T-helper 22 cell (primary cell): Measurements from ENCODE around the gene MYOG.

Experiments used
- DNase-seq: peaks from one replicate; pipeline ENCODE4 v3.0.0-alpha.2; 2020; ENCODE audit warnings: low read depth

MYOG gene

DNA sequence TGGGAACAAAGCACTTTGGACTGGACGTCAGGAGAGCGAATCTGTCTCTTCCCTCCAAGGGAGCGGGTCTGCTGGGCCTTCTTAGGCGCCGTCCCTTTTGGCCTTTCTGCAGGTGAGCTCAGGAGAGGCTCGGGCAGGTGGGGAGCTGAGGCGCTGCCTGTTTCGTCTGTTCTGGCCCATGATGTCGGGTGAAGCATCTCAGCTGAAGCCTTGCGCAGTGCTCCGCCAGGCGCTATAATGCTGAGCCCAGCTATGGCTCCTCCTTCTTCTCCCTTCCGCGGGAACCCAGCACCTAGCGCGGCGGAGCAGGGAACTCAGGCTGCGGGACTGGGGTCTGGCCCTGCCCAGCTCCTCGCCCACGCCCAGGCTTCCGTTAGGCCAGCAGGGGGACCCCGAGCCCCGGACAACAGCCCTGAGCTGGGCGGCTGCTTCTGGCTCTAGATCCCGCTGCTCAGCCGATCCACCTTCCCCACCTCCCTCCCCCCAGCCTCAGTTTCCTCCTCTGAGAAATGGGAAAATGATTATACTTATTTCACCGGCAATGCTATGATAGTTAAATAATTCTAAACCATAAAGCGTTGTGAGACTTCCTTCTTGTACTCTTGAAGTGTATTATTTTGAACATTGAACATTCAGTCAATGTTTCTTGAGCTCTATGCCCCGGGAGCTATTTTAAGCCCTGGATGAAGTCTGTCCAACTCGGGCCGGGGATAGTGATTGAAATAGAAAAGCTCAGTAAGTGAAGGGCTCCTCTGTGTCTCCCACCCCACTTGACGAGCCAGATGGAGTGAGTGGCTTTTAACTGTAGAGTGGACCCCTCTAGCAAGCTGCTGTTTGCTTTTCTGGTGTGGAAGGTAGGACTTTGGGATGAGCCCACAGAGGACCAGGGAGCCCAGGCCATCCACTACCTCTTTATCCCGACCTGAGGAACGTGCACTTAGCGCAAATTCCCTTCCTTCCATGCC lies 32.1 kb upstream of the MYOG start:
- DNase-seq: no peak

DNA sequence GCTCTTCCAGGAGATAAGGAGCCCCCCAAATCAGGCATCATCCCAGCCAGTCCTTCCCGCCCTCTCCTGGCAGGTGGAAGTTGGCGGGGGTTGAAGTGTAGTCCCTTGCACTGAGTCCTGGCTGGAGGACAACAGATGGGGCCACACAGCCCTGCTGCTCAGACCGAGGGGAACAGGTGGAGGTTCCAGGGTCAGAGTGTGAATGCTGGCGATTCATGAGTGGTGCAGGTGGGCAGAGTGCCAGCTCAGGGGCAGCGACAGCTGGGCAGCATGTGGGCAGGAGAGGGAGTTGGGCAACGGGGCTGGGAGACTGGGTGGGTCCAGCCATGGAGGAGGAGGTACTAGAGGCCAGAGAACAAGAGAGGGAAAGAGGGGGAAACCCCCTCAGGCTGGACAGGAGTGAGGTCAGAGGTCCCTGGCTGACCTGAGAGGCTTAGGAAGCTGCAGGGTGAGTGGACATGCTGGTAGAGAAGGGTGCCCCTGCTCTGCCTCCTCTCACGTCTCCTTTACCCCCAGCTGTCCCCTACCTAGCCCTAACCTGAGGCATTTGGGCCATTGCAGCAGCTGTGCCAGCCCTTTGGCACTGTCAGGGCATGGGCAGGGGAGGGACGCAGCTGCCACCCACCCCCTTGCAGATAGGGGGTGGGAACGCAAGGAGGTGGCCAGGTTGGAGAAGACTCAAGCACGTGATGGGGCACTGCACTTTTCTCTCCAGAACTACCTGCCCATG lies 30.4 kb upstream of the MYOG start:
- DNase-seq: no peak

DNA sequence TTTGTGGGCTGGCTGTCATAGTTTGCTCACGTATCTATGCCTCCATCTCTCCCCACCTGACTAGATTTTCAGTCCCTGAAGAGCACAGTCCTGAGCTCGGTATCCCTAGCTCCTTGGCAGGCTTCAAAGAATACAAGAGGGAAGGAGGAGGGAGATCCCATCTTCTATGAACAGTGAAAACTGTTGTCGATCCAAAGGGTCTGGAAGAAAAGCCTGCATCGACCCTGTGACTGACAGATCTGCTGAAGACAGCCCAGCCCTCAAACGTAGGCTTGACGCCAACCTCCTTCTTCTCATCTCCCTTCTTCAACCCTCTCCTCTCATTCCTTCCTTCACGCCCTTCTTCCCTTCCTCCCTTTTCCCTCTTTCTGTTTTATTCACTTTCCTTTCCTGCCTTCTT lies 28.4 kb upstream of the MYOG start:
- DNase-seq: no peak

DNA sequence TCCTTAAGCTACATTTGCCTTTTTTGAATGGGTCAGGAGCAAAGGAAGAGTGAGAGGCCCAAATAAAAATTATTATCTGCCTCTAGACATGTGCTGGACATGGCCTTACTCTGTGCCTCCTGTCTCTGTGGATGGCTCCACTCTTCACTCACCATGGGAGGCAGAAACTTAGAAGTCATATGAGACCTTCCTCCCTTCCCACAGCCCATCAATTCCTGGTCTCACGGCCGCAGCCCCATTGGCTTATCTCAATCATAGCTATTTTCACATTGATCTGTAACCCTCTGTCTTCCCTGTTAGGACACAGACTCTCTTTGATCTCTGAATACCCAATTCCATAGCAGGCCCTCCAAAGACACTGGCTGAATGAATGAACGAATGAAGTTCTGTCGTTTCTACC lies 27.5 kb upstream of the MYOG start:
- no peak for DNase-seq

DNA sequence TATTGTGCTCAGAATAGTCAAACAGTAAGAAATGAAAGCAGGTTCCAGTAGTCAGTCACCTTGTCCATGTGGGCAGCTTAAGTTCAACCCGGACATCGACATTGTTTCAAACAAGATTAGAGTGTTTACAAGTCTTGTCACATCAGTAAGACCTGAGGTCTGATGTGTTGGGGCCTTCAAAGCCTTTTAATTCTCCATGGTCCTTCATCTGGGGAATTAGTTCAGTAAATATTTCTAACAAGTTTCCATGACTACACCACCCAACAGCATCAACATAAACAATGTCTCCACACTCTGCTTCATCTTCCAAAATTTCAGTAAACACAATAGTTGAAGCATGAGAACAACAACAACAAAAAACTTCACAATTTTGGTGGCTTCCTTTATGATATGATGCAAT lies 26.7 kb upstream of the MYOG start:
- no peak for DNase-seq

DNA sequence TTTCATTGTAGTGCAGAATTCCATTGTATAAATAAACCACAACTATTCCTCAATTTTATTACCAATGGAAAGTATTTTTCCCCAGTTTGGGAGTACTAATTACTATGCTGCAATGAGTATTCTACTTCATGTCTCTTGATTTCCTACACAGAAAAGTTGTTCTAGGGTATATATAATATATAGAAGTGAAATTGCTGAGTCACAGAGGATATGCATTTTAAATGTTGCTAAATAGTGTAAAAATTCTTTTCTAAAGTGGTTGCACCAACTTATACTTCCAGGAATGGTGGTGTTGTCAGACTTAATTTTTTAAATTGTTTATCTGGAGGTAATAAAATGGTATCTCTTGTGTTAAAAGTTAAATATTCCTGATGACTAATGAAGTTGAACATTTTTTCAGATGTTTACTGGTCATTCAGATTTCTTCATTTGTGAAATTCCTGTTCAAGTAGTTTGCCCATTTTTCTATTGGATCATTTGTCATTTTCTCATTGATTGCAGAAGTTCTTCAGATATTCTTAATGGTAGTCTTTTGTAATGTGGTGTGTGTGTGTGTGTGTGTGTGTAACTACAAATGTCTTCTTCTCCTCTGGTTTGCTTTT lies 19.1 kb upstream of the MYOG start:
- DNase-seq: no peak

DNA sequence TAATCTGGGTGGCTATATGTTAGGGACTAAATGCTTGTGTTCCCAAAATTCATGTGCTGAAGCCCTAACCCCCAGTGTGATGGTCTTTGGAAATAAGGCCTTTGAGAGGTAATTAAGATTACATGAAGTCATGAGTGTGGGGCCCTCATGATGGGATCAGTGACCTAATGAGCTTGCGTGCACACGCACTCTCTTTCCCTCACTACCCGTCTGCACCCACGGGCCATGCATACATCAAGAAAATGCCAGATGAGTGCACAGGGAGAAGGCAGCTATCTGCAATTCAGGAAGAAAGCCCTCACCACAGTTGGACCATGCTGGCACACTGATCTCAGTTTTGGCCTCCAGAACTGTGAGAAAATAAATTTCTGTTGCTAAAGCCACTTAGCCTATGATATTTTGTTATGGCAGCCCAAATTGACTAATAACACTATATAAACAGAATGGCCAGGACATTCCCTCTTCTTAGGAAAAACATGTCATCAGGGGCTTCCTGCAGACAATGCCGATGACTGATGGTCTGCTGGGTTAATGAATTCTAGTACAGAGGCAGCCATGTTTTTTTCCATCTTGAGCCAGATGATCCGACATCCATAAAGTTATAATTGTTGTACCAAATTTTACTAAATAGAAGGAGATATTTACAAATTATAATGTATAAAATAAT lies 18.1 kb upstream of the MYOG start:
- no peak for DNase-seq

DNA sequence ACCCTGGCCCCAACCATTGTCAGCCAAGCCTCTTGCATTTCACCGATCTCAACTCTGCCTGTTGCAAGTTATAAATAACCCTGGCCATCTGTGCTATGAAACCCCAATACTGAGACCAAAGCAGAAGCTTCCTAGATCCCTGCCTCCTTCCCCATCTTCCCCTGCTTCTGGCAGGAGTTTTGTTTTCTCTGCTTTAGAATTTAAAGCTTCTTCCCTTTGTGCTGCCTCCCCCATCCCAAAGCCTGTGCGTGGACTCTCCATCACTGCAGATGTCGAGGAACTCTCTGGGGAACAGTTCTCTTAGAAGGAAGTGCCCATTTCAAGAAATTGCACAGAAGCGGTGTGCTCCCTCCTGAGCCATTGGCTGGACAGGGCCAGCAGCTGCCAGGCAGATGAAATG lies 17.4 kb upstream of the MYOG start:
- no peak for DNase-seq

DNA sequence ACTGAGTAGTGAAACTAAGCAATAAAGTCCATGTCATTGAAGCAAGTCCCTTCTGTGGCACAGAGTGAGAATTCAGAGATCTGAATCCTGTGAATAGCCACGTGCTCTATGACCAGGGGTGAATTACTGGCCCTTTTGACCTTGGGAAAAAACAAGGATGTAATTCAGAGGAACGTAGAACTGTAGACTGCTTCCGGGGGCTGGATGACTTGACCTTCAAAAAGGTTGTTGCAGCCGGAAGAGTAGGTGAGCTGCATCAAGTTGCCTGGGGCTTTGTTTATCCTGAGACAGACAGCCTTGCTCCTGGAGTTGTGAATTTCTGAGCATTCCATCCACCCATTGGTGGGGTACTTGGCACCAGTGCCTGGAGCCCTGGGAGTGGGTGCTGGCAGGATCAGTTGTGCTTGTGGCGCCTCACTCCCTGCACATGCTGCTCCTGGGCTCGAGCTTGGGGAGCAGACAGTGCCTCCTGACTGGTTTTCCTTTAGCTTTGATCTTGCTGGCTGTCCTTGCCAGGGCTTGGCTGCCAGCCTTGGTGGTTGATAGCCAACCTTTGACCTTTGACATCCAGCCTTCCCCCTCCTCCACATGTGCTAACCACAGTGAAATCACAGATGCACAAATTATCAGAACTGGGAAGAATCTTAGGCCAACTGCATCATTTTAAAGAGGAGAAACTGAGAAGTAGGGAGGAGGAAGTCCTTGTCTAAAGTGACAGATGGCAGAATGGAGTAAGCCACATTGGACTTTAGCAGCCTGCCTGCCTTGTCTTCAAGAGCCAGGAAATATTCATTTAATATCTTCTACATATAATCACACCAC lies 16.2 kb upstream of the MYOG start:
- no peak for DNase-seq

DNA sequence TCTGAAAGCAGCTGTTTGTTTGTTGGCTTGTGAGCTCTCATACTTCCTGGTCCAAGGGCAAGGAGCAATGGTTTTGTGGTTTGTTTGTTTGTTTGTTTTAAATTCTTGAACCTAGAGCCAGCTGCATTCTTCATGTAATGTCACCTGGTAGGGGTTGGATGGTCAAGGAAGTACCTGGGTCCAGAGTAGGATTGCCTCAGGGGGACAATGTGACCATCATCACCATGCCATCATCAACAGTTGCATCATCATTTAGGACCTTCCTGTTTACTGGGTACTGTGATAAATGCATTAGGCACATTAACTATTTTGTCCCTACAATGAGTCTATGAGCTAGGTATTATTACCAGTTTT lies 14.7 kb upstream of the MYOG start:
- DNase-seq: no peak

DNA sequence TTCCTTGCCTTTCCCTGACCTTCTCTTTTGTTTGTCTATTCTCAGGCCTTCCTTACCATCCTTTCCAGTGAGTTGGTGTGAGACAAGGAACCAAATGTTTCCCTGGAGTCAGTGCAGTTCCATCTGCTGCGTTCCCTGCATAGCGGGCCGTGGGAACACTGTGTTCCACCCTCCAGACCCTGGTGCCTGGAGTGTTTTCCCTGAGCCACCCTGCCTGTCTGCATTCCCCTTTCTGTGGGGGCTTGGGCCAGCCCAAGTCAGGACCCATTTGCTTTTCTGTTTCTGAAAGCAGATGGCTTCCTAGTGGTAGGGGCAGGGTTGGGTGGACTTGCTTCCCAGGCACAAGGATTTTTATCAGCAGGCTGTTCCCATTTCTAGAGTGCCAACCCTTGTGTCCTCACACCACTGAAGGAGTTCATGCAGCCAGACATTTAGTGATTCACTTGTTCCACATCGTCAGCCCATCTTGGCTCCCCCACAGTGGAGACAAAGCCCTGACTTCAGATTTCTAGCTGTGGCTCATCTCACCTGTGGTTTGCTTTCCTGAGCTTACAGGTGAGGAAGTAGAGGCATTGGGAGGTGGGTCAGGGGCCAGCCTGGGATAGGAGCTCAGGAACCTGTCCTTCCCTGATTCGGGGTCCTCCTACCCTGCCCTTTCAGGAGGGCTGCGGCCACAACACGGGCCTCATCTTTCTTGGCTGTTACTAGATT lies 14.1 kb upstream of the MYOG start:
- DNase-seq: no peak

DNA sequence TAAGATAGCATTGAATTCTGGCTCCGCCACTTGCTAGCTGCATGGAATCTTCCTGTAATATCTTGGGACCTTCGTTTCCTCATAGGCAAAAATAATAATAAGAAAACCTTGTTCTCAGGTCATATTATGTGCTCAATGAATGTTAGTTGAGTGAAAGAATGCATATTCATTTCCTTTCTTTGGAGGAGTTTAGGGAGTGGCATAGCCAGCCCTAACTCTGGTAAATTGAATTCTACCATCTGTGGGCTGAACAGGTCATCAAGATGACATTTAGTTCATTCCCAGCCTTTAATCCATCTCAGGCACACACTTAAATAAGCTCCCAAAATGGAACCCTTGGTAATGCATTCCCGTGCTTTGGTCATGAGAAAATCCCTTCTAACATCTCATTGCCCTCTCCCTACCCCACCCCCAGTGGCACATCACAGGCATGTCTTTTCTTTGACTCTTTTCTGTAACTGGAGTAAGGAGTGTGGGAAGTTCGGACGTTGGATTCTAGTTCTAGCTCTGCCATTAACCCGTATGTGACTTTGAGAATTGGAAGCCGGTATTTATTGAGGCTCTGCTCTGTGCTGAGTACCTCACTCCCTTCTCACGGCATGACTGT lies 13.2 kb upstream of the MYOG start:
- DNase-seq: no peak

DNA sequence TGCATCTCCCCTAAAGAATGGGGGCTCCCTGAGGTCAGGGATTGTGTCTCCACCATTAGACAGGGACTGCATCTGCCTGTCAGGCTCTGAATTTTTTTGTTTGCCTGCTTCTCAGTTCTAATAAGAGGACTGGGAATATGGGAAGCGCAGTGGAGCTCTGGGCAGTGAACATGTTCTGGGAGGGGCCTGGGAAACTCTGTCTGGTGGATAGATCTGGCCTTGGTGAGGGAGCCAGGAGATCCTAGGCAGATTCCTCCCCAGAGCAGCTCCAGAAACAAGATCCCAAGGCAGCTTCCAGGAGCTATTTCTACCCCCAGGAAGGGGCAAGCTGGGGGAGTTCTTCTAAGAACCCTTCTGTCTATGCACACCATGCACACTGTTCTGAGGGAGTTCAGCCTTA lies 12.6 kb upstream of the MYOG start:
- no peak for DNase-seq

DNA sequence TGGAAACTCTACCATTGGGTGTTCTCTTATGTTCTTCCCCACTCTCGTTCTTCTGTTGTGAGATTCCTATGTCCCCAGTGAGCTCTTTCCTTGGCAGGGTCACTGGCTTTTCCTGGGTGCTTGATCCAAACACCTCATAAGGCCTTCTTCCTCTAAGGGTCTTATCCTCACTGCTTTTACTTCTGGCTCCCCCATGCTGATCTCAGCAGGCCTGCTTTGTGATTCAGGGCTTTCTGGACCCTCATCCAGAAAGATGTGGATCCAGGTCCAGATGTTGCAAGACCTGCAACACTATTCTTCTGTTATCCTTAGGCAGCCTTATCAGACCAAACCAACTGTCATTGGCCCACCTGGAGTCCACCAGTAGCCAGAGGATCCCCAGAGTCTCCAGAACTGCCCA lies 11.2 kb upstream of the MYOG start:
- no peak for DNase-seq

DNA sequence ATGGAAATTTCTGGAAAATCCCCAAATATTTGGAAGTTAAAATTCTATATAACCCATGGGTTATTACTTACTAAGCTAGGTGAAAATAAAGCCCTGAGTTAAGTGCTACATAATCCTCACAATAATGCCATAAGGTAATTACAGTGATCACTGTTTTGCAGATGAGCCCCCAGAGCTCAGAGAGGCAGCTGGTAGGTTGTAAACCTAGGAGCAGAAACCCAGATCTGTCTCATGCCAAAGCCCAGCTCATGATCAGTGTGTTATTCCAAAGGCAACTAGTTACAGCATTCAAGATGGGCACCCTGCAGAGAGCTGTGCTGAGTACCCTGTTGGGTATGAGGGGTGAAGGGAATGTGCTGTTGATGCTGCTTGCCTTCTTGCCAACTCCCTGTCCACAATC lies 10.8 kb upstream of the MYOG start:
- no peak for DNase-seq

DNA sequence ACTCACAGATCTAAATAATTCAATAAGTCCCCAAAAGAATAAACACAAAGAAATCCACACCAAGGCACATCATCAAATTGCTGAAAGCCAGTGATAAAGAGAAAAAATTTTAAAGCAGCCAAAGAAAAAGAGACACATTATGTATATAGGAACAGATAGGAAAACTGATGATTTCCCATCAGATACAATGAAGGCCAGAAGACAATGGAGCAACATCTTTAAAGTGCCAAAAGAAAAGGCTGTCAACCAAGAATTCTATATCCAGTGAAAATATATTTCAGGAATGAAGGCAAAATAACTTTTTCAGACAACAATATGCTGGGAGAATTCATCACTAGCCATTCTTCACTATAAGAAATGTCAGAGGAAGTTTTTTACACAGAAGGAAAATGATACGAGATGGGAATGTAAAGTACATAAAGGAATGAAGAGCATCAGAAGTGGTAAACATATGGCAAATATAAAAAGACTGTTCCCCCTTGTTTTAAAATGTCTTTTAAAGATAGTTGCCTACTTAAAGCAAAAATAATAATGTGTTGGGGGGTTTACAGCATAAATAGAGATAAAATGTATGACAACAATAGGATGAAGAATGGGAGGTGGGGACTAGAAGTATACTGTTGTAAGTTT lies 9.4 kb upstream of the MYOG start:
- DNase-seq: no peak

DNA sequence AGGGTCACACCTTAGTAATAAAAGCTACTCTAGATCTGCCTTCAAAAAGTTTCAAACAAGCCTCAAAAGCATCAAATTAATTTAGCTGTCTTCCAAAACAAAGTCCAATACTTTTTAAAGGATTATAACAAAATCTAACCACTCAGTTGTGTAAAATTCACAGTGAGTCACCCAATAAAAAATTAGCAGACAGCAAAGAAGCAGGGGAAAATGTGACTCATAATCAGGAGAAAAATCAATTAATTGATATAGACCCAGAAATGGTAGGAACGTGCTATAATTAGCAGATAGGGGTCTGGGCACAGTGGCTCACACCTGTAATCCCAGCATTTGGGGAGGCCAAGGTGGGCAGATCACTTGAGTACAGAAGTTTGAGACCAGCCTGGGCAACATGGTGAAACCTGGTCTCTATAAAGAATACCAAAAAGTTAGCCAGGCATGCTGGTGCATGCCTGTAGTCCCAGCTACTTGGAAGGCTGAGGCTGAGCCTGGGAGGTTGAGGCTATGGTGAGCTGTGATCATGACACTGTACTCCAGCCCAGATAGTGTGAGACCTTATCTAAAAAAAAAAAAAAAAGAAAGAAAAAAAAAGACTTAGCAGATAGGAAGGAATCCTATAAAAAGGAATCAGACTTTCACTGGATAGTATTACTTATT lies 8.1 kb upstream of the MYOG start:
- no peak for DNase-seq

DNA sequence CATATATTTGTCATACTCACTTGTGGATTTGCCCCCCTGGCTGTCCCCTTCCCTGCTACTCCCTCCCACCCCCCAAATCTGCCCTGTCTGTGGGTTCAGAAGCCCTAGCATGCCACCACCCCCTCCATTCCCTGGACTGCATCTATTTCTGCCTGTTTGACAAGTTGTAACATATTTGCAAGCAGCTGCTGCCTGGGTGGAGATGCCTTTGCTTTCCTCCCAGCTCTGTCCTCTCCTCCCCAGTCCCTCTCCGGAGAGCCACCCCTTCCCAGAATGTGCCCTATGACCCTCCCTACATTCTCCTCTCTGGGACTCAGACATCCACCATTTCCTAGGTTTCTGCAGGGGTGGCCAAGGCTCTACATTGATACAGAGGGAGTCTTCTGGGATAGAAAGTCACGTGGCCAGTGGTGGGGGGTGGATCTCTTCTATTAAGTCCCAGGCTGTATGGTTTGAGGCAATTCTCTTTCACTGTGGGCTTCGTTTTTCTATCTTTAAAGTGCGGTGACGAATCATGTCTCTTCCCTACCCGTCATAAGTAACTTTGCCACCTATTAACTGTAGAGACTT lies 6.0 kb upstream of the MYOG start:
- DNase-seq: no peak

DNA sequence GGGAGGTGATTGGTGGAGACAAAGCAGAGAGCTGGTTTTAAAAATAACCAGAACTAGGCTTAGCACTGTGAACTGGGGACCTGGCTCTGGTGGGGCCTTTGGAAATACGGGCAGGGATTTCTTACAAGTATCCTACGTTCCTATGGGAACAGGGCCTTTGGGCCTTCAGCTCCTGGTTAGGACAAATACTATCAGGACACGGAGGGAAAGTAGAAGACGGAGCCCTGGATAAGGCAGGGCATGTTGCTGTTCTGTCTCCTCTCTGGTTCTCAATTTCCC lies 5.3 kb upstream of the MYOG start:
- DNase-seq: no peak
